ENCODE data around the gene KIF21B.

KIF21B gene

DNA sequence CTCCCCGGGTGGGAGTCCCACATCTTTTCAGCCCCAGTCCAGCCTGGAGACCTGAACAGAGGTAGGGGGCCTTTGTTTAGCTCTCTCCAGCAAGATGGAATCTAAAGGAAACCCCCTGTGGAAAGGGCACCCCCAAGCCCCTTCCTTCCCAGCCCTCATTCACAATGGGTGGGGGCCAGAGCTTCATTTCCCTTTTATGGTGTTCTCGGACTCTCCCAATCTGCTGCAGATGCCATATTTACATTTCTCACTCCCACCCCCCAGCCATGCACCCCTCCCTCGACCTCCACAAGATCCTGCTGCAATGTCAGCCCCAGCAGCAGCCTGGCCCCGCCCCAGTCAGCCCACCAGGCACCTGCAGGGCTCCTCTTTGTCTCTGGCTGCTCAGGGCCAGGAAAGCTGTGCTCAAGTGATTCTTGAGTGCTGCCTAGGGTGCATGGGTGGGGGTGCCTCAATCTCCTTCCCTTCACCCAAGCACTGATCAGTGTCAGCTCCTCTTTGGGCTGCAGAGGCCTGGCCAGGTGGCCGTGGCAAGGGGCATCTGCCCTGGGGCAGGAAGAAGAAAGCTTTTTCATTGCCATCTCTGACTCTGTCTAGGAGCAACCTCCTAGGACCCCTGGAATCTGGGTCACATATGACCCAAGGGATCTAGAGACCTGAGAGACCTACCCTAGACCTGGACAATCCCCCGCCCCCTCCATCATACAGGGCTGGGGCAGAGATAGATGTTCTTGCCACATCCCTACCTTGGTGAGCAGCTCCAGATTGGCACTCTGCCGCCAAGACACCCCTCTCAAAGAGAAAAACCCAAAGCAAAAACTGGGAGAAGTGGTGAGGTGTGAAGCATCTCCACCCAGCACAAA, 1.7 kb downstream of the KIF21B start:
- in situ Hi-C loops (cut with HindIII; ENCODE audit: low sequenced_read_pairs) = no loop called here

DNA sequence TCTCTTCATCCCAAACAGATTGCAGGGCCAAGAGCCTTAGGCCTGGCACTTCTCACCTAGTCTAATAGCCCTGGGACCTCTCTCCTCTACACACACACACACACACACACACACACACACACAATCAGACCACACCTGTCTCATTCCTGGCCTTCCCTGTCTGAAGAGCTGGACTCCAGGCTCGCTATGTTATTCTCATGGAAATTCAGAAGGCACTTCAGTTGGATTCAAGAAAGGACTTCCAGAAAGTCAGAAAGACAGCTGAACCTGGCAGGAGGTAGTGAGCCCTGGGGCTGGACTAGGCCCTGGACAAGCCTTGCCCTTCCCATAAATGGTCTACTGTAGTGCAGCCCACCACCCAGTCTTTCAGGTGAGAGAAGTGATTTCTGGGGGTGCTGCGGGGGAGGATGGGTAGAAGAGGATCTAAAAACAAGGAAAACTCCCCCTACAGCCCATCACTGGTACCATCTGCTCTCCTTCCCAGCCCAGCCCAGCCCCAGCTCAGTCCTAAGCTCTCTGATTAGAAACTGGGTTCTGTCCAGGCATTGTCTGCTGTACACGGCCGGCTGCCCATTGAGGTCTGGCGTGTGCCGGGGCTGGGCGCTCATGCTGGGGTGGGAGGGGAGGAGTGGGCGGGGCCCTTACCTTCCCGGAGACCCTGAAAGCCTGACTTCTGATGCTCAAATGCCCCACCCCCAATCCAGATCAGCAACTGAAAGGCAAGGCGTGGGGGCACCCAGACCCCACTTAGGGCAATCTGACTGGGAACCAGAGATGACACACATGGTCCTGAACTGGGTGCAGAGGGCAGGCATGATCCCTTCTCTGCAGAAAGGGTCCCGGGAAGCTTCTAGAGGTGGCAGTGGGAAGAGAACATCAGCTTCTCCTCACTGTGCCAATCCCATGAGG, 2.5 kb downstream of the KIF21B start:
- in situ Hi-C loops (cut with HindIII; ENCODE audit: low sequenced_read_pairs) = no loop called here

DNA sequence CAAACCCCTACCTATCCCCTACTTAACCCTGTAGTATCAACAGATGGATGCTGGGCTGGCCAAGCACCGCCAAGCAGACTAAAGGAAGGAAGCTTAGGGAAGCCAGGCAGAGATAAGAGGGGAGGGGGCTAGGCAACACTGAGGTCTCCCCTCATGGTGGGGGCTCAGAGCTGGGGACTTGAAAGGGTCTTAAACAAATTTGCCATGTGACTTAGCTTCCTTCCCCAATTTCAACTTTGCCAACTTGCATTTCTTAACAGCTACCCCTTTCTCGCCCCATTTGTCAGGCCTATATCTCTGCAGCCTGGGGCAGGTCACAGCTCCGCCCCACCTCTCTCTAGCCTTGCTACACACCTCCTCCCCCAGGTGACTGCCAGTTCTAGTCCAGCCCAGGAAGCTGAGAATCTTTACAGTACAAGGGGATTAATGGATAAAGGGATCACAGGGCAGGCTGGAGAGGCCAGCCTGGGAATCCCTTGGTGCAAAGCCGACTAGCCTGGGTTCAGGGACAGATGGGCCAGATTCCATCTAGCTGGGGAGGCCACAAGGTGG, 3.4 kb downstream of the KIF21B start:
- in situ Hi-C loops (cut with HindIII; ENCODE audit: low sequenced_read_pairs) = no loop called here

DNA sequence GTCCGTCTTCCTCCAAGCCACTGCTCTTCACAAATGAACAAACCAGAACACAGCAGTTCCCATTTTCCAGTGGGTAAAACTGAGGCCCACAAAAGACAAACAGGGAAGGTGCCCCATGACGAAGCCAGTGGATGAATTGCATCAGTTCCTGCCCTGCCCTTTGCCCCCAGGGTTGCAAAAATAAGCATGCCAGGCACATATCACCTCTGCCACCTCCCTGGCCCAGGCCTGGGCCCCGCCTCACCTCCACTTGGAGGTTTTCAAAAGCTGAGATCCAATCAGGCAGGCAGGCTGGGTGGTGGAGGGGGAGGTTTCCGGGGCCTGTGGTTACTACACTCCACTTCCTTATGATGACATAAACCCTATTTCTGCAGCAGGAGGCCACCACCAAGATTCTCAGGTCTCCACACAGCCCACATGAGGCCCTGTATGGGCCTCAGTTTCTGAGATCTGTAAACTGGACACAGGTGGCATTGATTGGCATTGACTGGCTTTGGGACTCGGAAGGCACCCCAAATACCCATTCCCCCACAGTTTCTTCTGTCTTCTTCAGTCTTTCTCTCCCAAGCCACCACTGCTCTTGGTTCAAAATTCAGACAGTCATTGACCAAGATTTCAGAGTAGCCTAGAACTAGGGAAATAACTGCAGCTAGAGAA, 4.1 kb downstream of the KIF21B start:
- in situ Hi-C loops (cut with HindIII; ENCODE audit: low sequenced_read_pairs) = no loop called here

GRCh38 chr1:201017828-201018163, 5.7 kb downstream of the KIF21B start:
- in situ Hi-C loops (cut with HindIII; ENCODE audit: low sequenced_read_pairs) = no loop called here

GRCh38 chr1:201016943-201017827, 6.3 kb downstream of the KIF21B start:
- in situ Hi-C loops (cut with HindIII; ENCODE audit: low sequenced_read_pairs) = no loop called here

DNA sequence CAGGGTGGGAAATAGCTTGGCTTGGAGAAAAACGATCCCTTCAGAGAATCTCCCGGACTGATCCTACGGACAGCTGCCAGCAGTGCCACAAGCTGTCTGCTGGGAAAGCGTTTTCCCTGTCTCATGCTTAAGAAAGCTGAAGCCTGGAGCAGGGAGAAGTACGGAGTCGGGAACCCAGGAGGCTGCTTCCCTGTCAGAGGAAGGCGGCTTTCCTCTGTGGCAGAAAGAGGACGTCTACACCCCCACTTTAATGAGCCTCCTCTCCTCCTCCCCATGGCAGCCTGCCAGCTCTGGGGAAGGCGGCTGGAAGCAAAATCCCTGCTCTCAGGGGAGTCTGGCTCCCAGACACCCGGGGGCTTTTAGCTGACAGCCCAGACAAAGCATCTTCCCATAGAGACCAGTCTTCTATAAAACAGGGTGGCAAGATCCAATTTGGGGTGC, 7.3 kb downstream of the KIF21B start:
- in situ Hi-C loops (cut with HindIII; ENCODE audit: low sequenced_read_pairs) = no loop called here

- in situ Hi-C loops (cut with HindIII; ENCODE audit: low sequenced_read_pairs) = no loop called here
Measured at GRCh38 chr1:201015551-201016091, 7.9 kb downstream of the KIF21B start.

DNA sequence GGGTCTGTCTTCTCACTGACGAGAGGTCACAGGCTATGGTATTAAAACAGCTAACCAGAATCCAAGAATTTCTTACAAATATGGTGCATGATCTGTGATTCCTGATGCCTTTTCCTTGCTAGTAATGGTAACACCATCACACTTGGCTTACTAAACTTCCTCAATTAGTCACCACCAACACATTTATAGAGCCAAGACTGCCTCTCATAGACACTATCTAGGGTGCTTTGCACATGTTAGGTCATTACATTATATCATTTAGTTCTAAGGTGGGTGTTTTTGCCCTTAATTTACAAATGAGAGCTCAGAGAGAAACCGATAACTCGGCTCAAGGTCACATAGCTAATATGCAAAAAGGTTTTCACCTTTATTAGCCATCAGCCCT, 8.7 kb downstream of the KIF21B start:
- in situ Hi-C loops (cut with HindIII; ENCODE audit: low sequenced_read_pairs) = no loop called here

DNA sequence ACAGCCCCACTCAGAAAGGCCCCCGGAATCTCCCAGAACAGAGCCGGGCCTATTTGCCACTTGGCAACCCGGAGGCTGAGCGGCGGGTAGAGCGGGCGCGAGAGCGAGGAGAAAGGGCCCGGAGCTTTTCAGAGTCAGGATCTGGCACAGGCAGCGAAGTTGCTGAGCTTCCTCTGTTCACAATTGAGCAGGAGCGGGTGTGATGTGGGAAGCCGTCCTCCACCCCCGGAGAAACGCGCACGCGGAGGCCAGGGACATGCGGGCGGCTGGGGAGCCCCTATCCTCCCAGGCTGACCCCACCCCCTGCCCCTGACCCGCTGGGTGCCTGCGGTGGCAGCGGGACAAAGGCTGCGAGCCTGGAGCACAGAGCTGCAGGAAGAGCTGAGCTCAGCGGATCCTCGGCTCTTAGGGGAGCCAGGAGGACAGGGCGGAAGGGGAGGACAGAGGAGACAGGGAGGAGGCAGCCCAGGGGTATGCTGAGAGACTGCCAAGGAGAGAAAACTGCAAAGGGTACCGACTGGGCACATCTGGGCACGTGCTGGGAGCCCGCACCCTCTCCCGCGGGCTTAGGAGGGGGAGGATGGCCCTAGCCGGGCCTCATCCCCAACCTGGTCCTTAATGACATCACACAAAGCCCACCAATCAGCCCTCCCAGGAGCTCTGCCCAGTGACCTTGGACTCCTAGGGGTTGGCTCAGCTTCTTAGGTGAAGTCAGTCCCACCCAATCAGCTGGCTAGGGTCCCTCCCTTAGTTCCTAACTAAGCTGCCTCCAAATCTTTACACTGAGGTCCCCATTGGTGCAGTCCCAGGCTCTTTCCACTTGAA, 9.3 kb downstream of the KIF21B start:
- in situ Hi-C loops (cut with HindIII; ENCODE audit: low sequenced_read_pairs) = no loop called here

DNA sequence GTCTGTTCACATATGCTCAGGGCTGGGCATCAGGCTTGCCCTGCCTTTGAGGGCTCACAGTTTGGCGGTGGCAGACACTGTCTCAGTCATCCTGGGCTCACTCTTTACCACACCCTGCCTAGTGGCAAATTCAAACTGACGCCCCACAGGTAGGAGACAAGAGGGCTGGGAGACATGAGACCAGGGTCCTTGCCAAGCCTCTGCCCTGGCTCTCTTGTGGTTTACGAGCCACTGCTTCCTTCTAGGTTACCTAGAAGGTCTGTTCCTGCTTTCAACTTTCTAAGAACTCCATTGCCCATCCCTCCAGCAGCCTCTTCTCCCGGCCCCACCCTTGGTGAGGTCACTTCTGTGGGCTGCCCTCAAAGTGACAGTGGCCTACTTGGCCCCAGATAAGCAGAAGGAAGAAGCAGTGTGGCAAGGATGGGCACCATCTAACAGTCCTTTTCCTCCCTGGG, 10.5 kb downstream of the KIF21B start:
- in situ Hi-C loops (cut with HindIII; ENCODE audit: low sequenced_read_pairs) = no loop called here

GRCh38 chr1:201011616-201012015, 11.9 kb downstream of the KIF21B start:
- in situ Hi-C loops (cut with HindIII; ENCODE audit: low sequenced_read_pairs) = no loop called here

DNA sequence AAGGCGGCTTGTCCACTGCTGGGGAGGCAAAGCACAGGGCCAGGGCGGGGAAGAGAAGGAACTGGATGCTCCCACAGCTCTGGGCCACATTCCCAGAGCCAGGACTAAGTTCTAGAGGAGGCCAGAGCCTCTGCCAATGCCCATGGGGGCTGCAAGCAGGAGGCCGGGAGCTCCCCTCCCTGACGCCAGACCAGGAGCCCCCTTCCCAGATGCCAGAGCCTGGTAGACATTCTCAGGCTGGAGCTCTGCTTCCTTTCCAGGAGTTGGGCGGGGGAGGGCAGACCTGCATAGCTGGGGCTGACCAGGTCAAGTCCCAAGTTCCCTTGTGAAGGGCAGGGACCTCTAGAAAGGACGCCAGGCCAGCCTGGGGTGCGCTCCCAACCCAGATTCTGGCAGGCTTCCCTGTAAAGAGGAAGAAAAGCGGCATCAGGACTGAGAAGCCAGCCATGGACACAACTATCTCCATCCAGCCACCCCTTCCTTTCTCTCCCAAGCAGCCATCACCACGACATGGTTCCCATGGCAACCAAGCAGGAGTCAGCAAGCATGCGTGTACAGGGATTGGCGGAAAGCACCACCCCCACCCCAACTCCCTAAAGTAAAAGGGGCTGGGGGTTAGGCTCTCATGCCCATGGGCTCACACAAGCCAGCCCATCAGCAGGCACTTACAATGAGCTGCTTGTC, 13.4 kb downstream of the KIF21B start:
- in situ Hi-C loops (cut with HindIII; ENCODE audit: low sequenced_read_pairs) = no loop called here

GRCh38 chr1:201008666-201009360, 14.7 kb downstream of the KIF21B start:
- in situ Hi-C loops (cut with HindIII; ENCODE audit: low sequenced_read_pairs) = no loop called here

DNA sequence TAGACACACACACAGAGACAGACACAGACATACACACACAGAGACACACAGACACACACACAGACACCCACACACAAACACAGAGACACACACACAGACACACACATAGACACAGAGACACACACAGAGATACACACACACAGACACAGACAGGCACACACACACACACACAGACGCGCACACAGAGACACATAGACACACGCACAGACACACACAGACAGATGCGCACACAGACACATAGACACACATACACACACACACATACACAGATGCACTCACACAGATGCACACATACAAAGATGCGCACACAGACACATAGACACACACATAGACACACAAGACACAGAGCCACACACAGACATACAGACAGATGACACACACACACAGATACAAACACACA, 16.0 kb downstream of the KIF21B start:
- in situ Hi-C loops (cut with HindIII; ENCODE audit: low sequenced_read_pairs) = no loop called here

DNA sequence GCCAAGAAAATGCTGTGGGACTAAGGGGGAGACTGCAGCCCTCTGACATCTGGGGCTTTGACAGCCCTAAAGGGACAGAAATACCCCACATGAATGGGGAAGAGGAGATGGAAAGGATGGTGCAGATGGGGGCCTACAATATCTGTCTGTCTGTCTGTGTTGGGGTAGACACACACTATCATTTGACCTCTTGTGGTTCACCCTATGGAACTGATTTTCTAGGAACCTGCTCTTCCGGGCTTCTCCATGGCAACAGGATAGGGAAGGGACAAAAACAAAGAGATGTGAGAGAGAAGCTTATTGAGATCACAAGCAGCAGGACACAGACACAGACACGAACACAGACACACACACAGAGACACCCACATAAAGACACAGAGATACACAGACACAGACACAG, 17.1 kb downstream of the KIF21B start:
- in situ Hi-C loops (cut with HindIII; ENCODE audit: low sequenced_read_pairs) = no loop called here

DNA sequence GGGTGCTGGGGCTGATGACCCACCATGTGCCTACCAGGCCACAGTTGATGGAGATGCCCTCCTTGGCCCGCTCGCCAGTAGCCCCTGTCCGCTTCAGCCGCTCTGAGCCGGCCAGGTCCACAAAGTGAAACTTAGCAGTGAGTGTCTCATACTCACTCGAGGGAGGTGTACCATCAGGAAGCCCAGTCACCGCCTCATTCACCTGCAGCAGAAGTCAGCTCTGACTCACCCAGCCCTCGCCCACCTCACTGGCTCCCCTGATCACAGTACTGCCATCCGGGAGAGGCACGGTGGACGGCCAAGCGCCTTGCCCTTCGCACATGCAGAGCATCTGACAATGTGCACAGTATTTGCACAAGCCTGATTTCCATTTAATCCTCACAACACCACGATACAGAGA, 18.8 kb downstream of the KIF21B start:
- in situ Hi-C loops (cut with HindIII; ENCODE audit: low sequenced_read_pairs) = no loop called here

DNA sequence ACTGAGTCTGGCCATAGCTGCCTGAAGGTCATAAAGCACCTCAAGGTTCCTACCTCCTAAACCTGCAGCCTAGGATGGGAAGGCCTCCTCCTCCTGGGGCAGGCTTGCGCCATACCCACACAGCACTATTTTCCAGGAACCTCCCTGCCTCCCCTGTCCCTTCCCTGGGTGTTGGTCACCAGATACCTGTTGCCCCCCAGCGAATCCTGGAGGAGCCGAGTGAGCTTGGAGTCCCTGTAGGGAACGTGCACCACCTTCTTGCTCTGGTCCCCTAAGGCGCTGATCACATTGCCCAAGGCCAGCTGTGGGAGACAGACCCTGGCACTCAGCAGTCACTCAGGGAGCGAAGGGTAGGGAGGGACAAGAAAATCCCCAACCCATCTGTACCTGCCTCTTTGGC, 19.4 kb downstream of the KIF21B start:
- in situ Hi-C loops (cut with HindIII; ENCODE audit: low sequenced_read_pairs) = no loop called here
